Lung (tissue), 12 donors: ENCODE measurements around the gene NKAIN2. TPM values are rescaled to one million over a fixed set of nuclear protein-coding genes. Genes with fewer than 3 reads are reported as not detected.

Experiments
- ATAC-seq: fragments of 200-7000 bp; cut with Tn5 transposase; one replicate; pipeline ENCODE4 v1.9.1; 2020; ENCODE audit warnings: moderate number of reproducible peaks; ENCODE audit not compliant: insufficient read depth, low FRiP score
- DNase-seq, 3 donors: peaks; one replicate each; pipeline ENCODE4 v3.0.0-alpha.2; 2013 to 2017
- H3K27ac ChIP-seq, 2 donors: one replicate each; pipeline ENCODE4 v1.5.1; 2013; ENCODE audit warnings: mild to moderate bottlenecking in 2 of 2, moderate library complexity in 2 of 2, control low read depth in 1 of 2, inconsistent platforms in 1 of 2, low read depth in 1 of 2, low read length in 1 of 2
- H3K27me3 ChIP-seq, 3 donors: one replicate each; pipeline ENCODE4 v1.5.1; 2013; ENCODE audit warnings: low read length in 2 of 3; ENCODE audit not compliant: control insufficient read depth in 3 of 3, insufficient read depth in 3 of 3
- H3K36me3 ChIP-seq, 4 donors: one replicate each; pipeline ENCODE4 v1.5.1; 2013; ENCODE audit warnings: low read length in 4 of 4, mild to moderate bottlenecking in 1 of 4, moderate library complexity in 1 of 4; ENCODE audit not compliant: control insufficient read depth in 4 of 4, insufficient read depth in 4 of 4
- H3K4me1 ChIP-seq, 5 donors: one replicate each; pipeline ENCODE4 v1.5.1; 2013; ENCODE audit warnings: low read length in 5 of 5, mild to moderate bottlenecking in 2 of 5, moderate library complexity in 1 of 5; ENCODE audit not compliant: control insufficient read depth in 5 of 5, insufficient read depth in 5 of 5
- H3K4me3 ChIP-seq: one replicate; pipeline ENCODE4 v1.5.1; 2013; ENCODE audit warnings: mild to moderate bottlenecking, control low read depth, moderate library complexity
- H3K9ac ChIP-seq, 2 donors: one replicate each; pipeline ENCODE4 v1.5.1; 2013; ENCODE audit warnings: low read length in 2 of 2, control low read depth in 1 of 2; ENCODE audit not compliant: insufficient read depth in 1 of 2
- H3K9me3 ChIP-seq, 4 donors: one replicate each; pipeline ENCODE4 v1.5.1; 2013; ENCODE audit warnings: low read length in 3 of 4, mild to moderate bottlenecking in 1 of 4, moderate library complexity in 1 of 4; ENCODE audit not compliant: control insufficient read depth in 4 of 4, insufficient read depth in 3 of 4
- CTCF ChIP-seq: IDR thresholded peaks from 2 replicates; pipeline ENCODE4 v1.5.1; 2012; ENCODE audit warnings: mild to moderate bottlenecking; ENCODE audit errors: control extremely low read depth, extremely low read depth
- whole genome bisulfite sequencing, 2 donors: extraction: QIAGEN DNeasy Blood & Tissue Kit; methylation state at CpG; one replicate each; pipeline ENCODE4 v1.1.7; 2013; 5-methylcytosine and 5-hydroxymethylcytosine counted together
- polyA plus RNA-seq, 2 donors: library from polyadenylated mRNA; stranded (reverse); fragments of 200-250 nt; gene quantifications; one replicate each; pipeline ENCODE4 v1.2.1, GENCODE V29; 2013
- total RNA-seq, 2 donors: library from RNA; depleted of rRNA in 1 of 2; stranded (reverse); fragments of >200 nt in 1 of 2; gene quantifications; one replicate each; pipeline ENCODE4 v1.2.1, GENCODE V29; 2014 to 2021
- donor health status: control.
- donor health status: control.
- donor health status: Bipolar disorder and iron deficiency.
- donor health status: healthy.
- donor health status: DM: yes; HTN: yes; CAD: no.

NKAIN2 gene
- total and polyA plus RNA-seq, 4 donors, result 0.01 to 4.4 TPM; not detected in 2

DNA sequence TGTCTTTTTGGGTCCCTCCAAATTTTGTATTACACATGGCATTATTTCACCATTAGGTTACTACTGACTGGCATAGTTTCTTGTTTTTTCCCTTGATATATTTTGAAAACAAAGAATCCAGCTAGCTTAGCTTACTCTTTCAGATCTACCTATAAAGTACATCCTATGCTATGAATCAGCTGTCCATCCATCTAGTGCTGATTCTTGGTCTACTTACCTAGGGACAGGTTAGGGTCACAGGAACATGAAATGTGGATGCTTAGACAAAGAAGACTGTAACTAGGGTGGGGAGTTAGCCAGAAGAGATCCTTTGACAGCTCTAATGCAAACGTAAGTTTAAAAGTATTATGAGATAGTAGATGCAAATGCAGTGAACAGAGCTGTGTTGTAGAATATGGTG, 91.7 kb downstream of the NKAIN2 start:
- H3K4me3 ChIP-seq, result no peak overlapping the region
- WGBS, 2 donors, result 78 to 83% methylated on average over 1 of the region's 1 CpG
- H3K9ac ChIP-seq, result no peak overlapping the region
- H3K9me3 ChIP-seq, result peaks cover 0 to 2% (median 0%) of the 10 kb centered on the region in 4 donors
- H3K4me1 ChIP-seq, result no peaks in the 10 kb centered on the region
- no peaks in the 10 kb centered on the region for H3K27me3 ChIP-seq
- H3K27ac ChIP-seq, result no peak overlapping the region
- TF ChIP-seq CTCF, result no peak
- ATAC-seq (no peak), DNase-seq (peak in 2 of 3 donors; percentile 4 to 11)
- no peaks in the 10 kb centered on the region for H3K36me3 ChIP-seq

DNA sequence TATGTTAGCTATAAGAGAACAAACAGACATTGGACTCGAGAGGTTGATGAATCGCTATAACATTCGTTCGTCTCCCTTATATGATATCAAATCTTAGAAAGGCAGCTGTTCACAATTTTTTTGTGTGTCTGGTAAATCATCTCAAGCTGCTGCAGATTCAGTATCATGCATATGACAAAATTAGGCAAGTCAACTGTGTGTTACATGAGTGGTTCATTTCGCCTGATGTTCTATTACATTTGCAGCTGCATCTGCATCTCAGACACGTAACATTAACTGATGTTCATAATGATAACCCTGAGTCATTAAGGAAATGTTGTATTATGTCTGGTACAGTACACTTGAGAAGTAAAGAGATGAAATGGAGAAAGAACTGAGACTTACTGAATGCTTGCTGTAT, 92.1 kb downstream of the NKAIN2 start:
- peaks cover 0 to 2% (median 0%) of the 10 kb centered on the region in 4 donors for H3K9me3 ChIP-seq
- no peak overlapping the region for H3K4me3 ChIP-seq
- no peak overlapping the region for H3K27ac ChIP-seq
- no peaks in the 10 kb centered on the region for H3K36me3 ChIP-seq
- DNase-seq (peak in 1 of 3 donors; percentile 7), ATAC-seq (no peak)
- H3K4me1 ChIP-seq, result no peaks in the 10 kb centered on the region
- no peaks in the 10 kb centered on the region for H3K27me3 ChIP-seq
- 85 to 91% methylated on average over 6 of the region's 6 CpGs for WGBS, 2 donors
- TF ChIP-seq CTCF, result no peak
- H3K9ac ChIP-seq, result no peak overlapping the region

GRCh38 chr6:123896869-123897268, 93.2 kb downstream of the NKAIN2 start:
- DNase-seq (no peak), ATAC-seq (no peak)
- Histone ChIP-seq H3K9me3 (peaks cover 0 to 2% (median 0%) of the 10 kb centered on the region in 4 donors), H3K4me3 (no peak overlapping the region), H3K4me1 (no peaks in the 10 kb centered on the region), H3K27me3 (no peaks in the 10 kb centered on the region), H3K36me3 (no peaks in the 10 kb centered on the region), H3K9ac (no peak overlapping the region), H3K27ac (no peak overlapping the region)
- TF ChIP-seq CTCF, result no peak

- ATAC-seq (no peak), DNase-seq (no peak)
- Histone ChIP-seq H3K4me1 (no peaks in the 10 kb centered on the region), H3K9me3 (peaks cover 0 to 2% (median 0%) of the 10 kb centered on the region in 4 donors), H3K27ac (no peak overlapping the region), H3K36me3 (no peaks in the 10 kb centered on the region), H3K4me3 (no peak overlapping the region), H3K9ac (no peak overlapping the region), H3K27me3 (no peaks in the 10 kb centered on the region)
- no peak for TF ChIP-seq CTCF
- 80 to 94% methylated on average over 2 of the region's 2 CpGs for WGBS, 2 donors
These were observed 94.3 kb downstream of the NKAIN2 start for GRCh38 chr6:123897965-123898364.
